KMS-11 (cell line): ENCODE data around the gene CDKL4.
"Not testable (repeated sequence)": the region's sequence is repeated elsewhere in the genome, so short reads cannot be mapped to it uniquely, and the experiment has no call there.

ENCODE experiments used
- H2AFZ ChIP-seq: fragments of 200-600 bp; sonication (generic); 2 replicates; pipeline ENCODE4 v1.6.1; 2016; ENCODE audit warnings: antibody characterized with exemption, mixed run types, low read depth
- H3K27ac ChIP-seq: fragments of 200-600 bp; sonication (generic); 2 replicates; pipeline ENCODE4 v1.6.1; 2016; ENCODE audit warnings: mild to moderate bottlenecking, mixed run types
- H3K27me3 ChIP-seq: fragments of 200-600 bp; sonication (generic); 2 replicates; pipeline ENCODE4 v1.6.1; 2017; ENCODE audit warnings: mild to moderate bottlenecking, low read depth, mixed run types, moderate library complexity; ENCODE audit not compliant: insufficient read depth
- H3K36me3 ChIP-seq: fragments of 200-600 bp; sonication (generic); 2 replicates; pipeline ENCODE4 v1.6.1; 2017; ENCODE audit warnings: mild to moderate bottlenecking, mixed run types; ENCODE audit not compliant: insufficient read depth
- H3K4me1 ChIP-seq: fragments of 200-600 bp; sonication (generic); 2 replicates; pipeline ENCODE4 v1.6.1; 2016; ENCODE audit warnings: mild to moderate bottlenecking, low read depth, mixed run types; ENCODE audit not compliant: poor library complexity, severe bottlenecking
- H3K4me2 ChIP-seq: fragments of 200-600 bp; sonication (generic); 2 replicates; pipeline ENCODE4 v1.7.0; 2016; ENCODE audit warnings: mild to moderate bottlenecking, mixed run types
- H3K4me3 ChIP-seq: fragments of 200-600 bp; sonication (generic); IDR thresholded peaks from 2 replicates; pipeline ENCODE4 v1.6.1; 2017; ENCODE audit warnings: low read depth, low read length, mixed read lengths; ENCODE audit not compliant: insufficient read depth
- H3K79me2 ChIP-seq: fragments of 200-600 bp; sonication (generic); 2 replicates; pipeline ENCODE4 v1.6.1; 2016; ENCODE audit warnings: low read depth, mixed run types; ENCODE audit not compliant: insufficient read depth
- H3K9ac ChIP-seq: fragments of 200-600 bp; sonication (generic); 2 replicates; pipeline ENCODE4 v1.6.1; 2016; ENCODE audit warnings: mild to moderate bottlenecking, mixed run types
- H4K20me1 ChIP-seq: fragments of 200-600 bp; sonication (generic); 2 replicates; pipeline ENCODE4 v1.6.1; 2016; ENCODE audit warnings: mild to moderate bottlenecking, mixed run types; ENCODE audit not compliant: insufficient read depth
- CTCF ChIP-seq: fragments of 200-600 bp; sonication (generic); conservative IDR thresholded peaks from 2 replicates; pipeline ENCODE4 v1.6.1; 2017; ENCODE audit warnings: low read depth, mild to moderate bottlenecking, antibody characterized with exemption, low read length, moderate library complexity, mixed read lengths

CDKL4 gene

GRCh38 chr2:39256040-39256439 is 12.3 kb upstream of the CDKL4 start:
- Histone ChIP-seq H3K36me3 (no peaks in the 10 kb centered on the region), H3K4me1 (no peaks in the 10 kb centered on the region), H3K27ac (no peak overlapping the region), H3K79me2 (no peaks in the 10 kb centered on the region), H3K4me2 (no peak overlapping the region), H3K27me3 (no peaks in the 10 kb centered on the region), H3K9ac (no peak overlapping the region), H4K20me1 (no peaks in the 10 kb centered on the region), H2AFZ (no peak overlapping the region), H3K4me3 (no peak overlapping the region)
- no peak for TF ChIP-seq CTCF

GRCh38 chr2:39252888-39253518 is 9.2 kb upstream of the CDKL4 start:
- no peak overlapping the region for H3K4me3 ChIP-seq
- no peaks in the 10 kb centered on the region for H3K4me1 ChIP-seq
- H3K36me3 ChIP-seq: no peaks in the 10 kb centered on the region
- no peaks in the 10 kb centered on the region for H4K20me1 ChIP-seq
- H3K27ac ChIP-seq: no peak overlapping the region
- H3K79me2 ChIP-seq: no peaks in the 10 kb centered on the region
- H2AFZ ChIP-seq: no peak overlapping the region
- H3K9ac ChIP-seq: no peak overlapping the region
- no peaks in the 10 kb centered on the region for H3K27me3 ChIP-seq
- no peak for TF ChIP-seq CTCF
- H3K4me2 ChIP-seq: no peak overlapping the region

DNA sequence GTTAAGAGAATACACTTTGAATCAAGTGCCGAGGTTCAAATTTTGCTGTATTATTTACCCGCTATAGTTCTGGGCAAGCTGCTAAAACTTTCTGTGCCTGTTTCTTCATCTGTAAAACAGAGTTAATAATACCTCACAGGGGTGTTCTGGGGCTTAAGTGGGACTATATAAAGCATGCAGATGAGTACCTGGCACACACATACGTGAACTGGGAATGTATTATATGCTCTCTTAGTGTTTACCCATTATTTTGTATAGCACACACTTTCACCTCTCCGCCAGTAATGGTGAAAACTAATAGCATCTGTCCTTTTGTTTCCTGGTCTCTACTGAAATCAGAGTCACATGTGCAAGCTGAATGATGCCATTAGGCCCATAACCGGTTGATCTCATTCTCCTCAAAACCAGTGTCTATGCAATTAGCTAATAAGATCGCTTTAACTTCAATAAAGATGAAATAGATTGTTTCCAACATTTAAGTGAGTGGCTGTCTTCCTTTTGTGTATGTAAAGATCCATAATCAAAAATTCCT is 3.8 kb upstream of the CDKL4 start:
- no peaks in the 10 kb centered on the region for H3K27me3 ChIP-seq
- TF ChIP-seq CTCF: no peak
- no peaks in the 10 kb centered on the region for H3K79me2 ChIP-seq
- no peaks in the 10 kb centered on the region for H3K36me3 ChIP-seq
- no peaks in the 10 kb centered on the region for H3K4me1 ChIP-seq
- no peaks in the 10 kb centered on the region for H4K20me1 ChIP-seq
- no peak overlapping the region for H3K4me3 ChIP-seq
- H3K4me2 ChIP-seq: no peak overlapping the region
- H3K9ac ChIP-seq: no peak overlapping the region
- no peak overlapping the region for H2AFZ ChIP-seq
- H3K27ac ChIP-seq: no peak overlapping the region

DNA sequence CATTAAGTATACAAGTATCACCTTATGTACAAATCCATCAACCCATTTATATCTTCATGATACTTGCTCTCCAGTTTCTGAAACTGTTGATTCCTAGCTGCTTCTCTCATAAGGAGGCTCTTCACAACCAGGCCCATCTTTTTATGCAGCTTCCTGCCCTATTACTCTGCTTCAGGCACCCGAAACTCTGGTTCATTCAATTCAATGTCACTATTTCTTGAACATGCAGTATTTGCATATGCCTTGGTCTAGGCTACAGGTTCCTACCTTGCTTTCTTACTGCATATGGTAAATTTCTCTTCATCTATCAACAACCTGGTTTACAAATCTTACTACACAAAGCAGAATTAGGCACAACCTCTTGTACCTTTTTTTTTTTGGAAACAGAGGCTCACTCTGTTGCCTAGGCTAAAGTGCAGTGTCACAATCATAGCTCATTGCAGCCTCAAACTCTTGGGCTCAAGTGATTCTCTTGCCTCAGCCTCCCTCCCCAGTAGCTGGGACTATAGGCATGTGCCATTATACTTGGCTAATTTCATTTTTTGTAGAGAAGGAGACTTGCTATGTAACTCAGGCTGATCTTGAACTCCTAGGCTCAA is 2.7 kb upstream of the CDKL4 start:
- no peaks in the 10 kb centered on the region for H3K27me3 ChIP-seq
- no peaks in the 10 kb centered on the region for H4K20me1 ChIP-seq
- H3K9ac ChIP-seq: no peak overlapping the region
- H3K4me3 ChIP-seq: no peak overlapping the region
- H3K79me2 ChIP-seq: no peaks in the 10 kb centered on the region
- H3K4me2 ChIP-seq: no peak overlapping the region
- TF ChIP-seq CTCF: no peak
- no peak overlapping the region for H3K27ac ChIP-seq
- no peak overlapping the region for H2AFZ ChIP-seq
- H3K4me1 ChIP-seq: no peaks in the 10 kb centered on the region
- no peaks in the 10 kb centered on the region for H3K36me3 ChIP-seq

DNA sequence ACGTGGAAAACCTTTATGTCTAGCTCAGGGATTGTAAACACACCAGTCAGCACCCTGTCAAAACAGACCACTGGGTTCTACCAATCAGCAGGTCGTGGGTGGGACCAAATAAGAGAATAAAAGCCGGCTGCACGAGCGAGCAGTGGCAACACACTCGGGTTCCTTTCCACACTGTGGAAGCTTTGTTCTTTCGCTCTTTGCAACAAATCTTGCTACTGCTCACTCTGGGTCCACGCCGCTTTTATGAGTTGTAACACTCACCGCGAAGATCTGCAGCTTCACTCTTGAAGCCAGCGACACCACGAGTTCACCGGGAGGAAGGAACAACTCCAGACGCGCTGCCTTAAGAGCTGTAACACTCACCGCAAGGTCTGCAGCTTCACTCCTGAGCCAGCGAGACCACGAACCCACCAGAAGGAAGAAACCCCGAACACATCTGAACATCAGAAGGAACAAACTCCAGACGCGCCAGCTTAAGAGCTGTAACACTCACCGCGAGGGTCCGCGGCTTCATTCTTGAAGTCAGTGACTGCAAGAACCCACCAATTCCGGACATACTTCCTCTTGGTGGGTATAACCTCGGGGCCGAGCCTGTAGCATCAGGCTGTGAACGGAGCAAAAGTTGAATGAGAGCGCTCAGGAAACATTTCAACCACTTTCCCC is 1.3 kb upstream of the CDKL4 start:
- H3K79me2 ChIP-seq, H3K36me3 ChIP-seq, H3K4me2 ChIP-seq, H3K27me3 ChIP-seq, H3K27ac ChIP-seq, H3K4me3 ChIP-seq, H3K4me1 ChIP-seq, H4K20me1 ChIP-seq, H2AFZ ChIP-seq, H3K9ac ChIP-seq: not testable (repeated sequence)

DNA sequence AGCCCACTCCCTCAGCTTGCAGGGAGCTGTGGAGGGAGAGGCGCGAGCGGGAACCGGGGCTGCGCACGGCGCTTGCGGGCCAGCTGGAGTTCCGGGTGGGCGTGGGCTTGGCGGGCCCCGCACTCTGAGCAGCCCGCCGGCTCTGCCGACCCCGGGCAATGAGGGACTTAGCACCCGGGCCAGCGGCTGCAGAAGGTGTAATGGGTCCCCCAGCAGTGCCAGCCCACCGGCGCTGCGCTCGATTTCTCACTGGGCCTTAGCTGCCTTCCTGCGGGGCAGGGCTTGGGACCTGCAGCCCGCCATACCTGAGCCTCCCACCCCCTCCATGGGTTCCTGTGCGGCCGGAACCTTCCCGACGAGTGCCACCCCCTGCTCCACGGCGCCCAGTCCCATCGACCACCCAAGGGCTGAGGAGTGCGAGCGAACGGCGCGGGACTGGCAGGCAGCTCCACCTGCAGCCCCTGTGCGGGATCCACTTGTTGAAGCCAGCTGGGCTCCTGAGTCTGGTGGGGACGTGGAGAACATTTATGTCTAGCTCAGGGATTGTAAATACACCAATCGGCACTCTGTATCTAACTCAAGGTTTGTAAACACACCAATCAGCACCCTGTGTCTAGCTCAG is 582 bp upstream of the CDKL4 start:
- not testable (repeated sequence) for H3K4me1 ChIP-seq, H3K36me3 ChIP-seq, H3K9ac ChIP-seq, H4K20me1 ChIP-seq, H2AFZ ChIP-seq, H3K4me2 ChIP-seq, H3K27ac ChIP-seq, H3K79me2 ChIP-seq, H3K27me3 ChIP-seq, H3K4me3 ChIP-seq
